ELF-1 (cell line): ENCODE measurements around the gene NMS.

Experiments used
- DNase-seq: peaks from one replicate; pipeline ENCODE4 v3.0.0-alpha.2; 2016; ENCODE audit warnings: low read depth, low spot score

NMS gene

DNA sequence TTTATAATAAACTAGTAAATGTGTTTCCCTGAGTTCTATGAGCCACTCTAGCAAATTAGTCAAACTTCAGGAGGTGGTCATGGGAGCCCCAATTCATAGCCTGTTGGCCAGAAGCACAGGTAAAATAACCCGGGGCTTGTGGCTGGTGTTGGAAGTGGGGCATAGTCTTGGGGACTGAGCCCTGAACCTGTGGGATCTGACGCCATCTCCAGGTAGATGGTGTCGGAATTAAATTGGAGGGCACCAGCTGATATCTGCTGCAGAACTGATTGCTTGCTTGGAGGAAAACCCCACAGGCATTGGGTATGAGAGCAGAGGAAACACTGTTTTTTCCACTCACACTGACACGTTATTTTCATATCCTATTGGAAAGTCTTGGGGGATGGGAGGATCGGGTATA is 14.1 kb downstream of the NMS start:
- no peak for DNase-seq

DNA sequence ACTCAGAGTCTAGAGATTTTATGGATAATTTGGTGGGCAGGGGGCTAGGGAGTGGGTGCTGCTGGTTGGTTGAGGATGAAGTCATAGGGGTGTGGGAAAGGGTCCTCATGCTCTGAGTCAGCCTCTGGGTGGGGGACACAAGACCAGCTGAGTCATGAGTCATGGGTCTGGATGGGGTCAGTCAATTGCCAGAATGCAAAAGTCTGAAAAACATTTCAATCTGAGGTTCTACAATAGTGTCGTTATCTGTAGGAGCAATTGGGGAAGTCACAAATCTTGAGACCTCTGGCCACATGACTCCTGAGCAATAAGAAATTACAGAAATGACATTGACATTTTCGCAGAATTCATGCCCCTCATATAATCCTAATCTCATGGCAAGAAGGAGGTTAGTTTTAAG is 15.1 kb downstream of the NMS start:
- DNase-seq = no peak

DNA sequence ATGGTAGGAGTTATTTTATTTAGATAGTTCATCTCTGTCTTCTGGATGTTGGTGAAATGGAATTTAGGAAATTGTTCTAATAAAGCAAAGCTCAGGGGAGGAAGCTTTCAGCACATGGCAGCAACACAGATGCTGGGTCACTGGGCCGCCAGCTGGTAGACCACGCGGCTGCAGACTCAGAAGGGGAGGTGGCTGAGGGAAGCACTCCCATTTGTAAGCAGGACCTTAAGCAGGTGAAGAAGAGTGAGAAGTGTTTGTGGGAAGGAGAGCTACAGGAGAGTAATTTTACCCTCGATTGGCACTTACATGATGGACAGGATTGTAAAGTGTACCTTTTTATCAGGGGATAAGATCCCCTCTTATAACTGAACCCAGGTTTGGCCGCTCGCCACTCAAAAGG is 24.4 kb downstream of the NMS start:
- DNase-seq = no peak

DNA sequence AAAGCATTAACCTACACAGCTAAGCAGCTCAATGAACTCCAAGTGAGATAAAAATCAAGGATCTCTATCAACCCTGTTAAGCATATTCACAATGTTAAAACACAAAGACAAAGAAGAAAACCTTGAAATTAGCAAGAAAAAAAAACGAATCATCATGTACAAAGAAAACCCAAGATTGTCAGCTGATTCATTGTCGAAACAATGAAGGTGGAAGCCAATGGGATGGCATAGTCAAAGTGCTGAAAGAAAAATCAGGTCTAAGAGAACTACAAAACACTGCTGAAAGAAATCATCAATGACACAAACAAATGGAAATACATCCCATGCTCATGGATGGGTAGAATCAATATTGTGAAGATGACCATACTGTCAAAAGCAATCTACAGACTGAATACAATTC is 32.5 kb downstream of the NMS start:
- DNase-seq = no peak

DNA sequence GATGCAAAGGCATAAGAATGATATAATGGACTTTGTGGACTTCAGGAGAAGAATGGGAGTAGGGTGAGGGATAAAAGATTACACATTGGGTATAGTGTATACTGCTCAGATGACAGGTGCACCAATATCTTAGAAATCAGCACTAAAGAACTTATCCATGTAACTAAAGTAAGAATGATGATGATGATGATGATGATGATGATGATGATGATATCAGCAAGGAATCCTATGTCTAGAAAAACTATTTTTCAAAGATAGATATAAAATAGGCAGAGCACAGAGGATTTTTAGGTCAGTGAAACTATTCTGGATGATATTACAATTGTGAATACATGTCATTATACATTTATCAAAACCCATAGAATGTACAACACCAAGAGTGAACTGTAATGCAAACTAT is 34.3 kb downstream of the NMS start:
- no peak for DNase-seq

DNA sequence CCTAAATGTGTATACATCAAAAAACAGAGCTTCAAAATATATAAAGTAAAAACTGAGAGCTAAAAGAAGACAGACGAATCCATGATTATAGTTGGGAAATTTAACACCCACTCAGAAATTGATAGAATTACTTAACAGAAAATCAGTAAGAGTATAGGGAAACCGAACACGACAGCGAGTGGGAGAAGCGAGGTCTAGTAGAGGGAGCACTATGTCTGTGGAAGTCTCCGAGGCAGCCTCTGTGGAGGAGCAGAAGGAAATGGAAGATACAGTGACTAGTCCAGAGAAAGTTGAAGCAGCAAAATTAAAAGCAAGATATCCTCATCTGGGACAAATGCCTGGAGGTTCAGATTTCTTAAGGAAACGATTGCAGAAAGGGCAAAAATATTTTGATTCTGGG is 38.8 kb downstream of the NMS start:
- DNase-seq = no peak

DNA sequence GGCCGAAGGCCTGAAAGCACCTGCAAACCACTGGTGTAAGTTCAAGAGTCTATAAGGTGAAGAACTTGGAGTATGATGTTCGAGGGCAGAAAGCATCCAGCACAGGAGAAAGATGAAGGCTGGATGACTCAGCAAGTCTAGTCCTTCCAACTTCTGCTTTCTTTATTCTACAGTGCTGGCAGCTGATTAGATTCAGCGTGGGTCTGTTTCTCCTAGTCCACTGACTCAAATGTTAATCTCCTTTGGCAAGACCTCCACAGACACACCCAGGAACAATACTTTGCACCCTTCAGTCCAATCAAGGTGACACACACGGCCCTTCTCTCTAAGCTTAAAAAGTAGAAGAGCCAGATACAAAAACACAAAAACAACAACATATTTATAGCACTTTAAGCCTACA is 43.4 kb downstream of the NMS start:
- DNase-seq = no peak

DNA sequence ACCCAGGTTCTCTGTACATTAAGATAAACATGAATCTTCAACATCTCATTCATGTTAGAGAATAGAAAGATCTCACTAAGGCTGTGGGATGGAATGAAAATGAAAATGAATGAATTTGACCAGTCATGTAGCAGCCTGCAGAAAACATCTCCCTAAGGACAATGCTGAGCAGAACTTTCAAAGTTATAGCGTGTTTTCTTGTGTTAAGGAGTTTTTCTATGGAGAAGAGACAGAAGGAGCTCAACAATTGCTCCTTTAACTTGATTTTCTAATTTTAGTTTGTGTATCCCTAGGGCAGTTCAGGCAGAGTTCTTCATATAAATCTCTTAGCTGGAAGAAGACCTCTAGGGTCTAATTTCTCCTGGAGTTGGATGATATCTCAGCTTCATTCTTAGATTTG is 47.3 kb downstream of the NMS start:
- no peak for DNase-seq

DNA sequence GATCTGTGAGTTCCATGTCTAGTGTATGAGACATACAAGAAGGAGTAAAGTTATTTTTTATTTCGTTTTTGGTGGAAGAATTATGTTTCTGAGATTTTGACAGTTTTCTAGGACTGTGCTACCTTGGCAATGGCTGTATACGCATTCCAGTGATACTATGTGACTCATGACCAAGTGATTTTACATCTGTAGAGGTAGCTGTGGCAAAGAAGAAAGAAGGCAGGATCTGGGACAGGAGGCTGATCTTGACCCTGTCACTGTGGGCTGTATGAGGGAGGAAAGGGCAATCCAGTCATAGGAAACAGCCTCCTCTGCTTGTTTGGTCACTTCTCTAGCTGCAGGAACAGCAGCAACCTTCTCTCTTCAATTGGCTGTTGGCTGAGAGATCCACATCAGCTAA is 48.5 kb downstream of the NMS start:
- DNase-seq = no peak

DNA sequence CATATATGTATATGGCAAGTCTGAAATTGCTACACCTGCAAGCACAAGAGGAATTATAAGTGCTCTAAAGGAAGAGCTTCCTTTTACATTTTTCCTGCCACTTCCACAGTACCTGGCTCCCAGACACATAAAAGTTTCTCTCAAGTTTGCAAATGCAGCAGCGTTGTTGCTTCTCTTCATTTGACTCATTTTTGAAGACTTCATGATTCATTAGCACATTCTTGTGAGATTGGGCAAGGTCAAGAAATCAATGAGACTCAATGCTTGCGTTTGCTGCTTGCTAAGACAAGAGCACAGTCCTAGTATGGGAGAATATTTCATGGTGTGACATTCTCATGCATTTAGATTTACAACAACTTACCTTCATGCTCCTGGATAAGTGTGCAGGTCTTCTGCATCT is 49.9 kb downstream of the NMS start:
- no peak for DNase-seq

DNA sequence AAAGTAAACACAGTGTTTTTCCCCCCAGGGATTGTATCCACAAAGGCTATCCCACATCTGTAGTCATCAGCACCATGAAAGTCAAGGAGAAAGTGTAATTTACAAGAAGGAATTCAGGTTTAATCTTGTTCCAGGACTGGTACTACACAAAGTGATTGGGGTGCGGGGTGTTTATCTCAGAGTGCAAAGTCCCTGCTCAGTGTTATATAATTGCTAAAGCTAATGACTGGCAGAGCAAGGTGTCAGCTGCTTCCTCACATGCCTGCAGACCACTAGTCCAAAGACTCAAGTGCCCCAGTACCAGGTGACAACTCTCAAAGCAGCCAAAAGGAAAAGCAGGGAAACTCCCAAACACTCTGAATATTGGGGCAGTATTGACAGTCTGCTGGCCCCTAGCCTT is 52.1 kb downstream of the NMS start:
- no peak for DNase-seq

DNA sequence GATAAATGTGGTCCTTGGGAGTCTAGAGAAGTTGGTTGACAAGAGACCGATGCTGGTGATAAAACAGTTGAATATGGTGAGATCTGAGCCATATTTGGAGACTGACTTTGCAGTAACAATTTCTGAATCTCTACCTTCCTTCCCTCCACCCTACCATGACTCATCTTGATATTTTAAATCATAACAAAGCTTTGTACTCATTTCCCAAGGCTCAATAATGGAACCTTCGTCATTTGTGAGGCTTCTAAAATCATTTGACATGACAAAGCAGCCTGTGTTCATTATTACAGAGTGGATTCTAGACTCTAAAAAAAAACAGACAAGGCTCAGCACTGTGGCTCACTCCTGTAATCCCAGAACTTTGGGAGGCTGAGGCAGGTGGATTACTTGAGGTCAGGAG is 54.0 kb downstream of the NMS start:
- DNase-seq = no peak

DNA sequence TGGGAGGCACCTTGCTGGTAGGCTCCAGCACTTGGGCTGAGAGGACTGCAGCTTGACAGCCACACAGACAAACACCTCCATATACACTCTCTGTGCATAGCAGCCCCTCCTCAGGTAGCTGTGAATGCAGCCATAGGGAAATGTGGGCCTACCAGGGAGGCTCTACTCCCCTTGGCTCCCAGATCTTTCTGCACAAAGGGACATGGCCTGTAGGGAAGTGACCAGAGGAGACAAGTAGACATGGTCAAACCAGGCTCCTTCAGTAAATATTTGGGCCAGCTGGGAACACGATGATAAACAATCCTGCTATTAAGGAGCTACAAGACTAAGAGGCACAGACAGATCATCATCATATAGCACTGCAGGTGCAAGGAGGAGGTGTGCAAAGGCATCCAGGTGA is 56.6 kb downstream of the NMS start:
- no peak for DNase-seq

DNA sequence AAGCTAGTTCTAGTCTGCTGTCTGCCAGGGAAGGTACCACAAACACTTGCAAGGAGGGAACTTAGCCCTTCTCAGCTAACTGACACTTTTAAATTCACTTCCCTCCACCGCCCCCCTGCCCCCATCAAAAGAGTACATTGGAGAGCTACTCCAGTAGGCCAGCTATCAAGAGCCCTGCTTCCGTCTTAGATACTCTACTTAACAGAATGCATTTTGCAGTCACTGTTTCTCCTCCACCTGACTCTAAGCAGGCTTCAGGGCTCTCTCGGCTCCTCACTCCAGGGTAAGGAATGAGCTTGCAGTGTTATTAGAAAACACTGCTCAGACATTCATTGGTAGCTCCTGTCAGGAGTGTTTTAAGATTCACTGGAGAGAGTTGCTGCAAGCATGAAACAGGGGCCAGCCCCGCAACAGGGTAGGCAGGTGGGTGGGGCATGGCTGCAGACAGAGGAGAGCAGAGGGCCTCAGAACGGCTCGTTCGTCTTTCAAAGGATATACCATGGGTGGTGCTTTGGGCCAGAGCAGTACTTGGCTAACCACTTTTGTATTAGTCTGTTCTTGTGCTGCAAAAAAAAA is 57.2 kb downstream of the NMS start:
- no peak for DNase-seq

DNA sequence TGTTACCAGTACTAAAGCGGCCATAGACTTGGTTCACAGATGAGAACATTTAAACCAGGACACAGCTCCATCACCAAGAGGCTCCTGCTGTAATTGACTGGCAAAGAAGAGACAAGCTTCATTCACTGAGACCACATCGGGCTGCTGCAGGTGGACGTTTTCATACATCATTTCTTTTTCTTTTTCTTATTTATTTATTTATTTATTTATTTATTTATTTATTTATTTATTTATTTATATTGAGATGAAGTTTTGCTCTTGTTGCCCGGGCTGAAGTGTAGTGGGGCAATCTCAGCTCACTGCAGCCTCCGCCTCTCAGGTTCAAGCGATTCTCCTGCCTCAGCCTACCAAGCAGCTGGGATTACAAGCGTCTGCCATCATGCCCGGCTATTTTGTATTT is 58.9 kb downstream of the NMS start:
- DNase-seq = no peak

DNA sequence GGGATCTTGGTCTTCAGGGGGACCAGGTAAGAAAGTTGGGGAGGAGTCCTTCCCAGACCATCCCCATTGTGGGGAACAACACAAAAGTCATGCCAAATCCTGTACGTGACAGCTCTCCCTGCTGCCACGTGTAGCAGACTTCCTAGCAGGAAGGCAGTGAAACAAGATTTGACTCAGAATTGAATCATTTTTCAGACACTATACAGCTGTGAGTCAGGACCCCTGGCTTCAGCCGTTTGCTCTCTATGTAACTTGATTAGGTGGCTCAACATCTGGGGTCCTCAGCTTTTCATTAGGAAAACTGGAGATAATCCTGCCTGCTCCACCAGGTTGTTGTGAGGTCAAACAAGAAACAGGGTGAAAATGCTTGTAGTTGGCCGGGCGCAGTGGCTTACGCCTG is 59.6 kb downstream of the NMS start:
- no peak for DNase-seq
